K562 (cell line): ENCODE results near the gene RIOK3. TPM values are rescaled to one million over a fixed set of nuclear protein-coding genes. Genes with fewer than 3 reads are reported as not detected.

ENCODE experiments used
- BRD4 ChIP-seq: fragments of 200-600 bp; sonication (generic); IDR thresholded peaks from 2 replicates; pipeline ENCODE4 v1.6.1; 2017; ENCODE audit warnings: inconsistent platforms
- DDX20 ChIP-seq: fragments of 450-650 bp; IDR thresholded peaks from 2 replicates; pipeline ENCODE4 v1.6.1; 2016; ENCODE audit warnings: missing genetic modification characterization, low read depth, mild to moderate bottlenecking, missing compliant biosample characterization, moderate library complexity
- E2F8 ChIP-seq: fragments of 450-650 bp; IDR thresholded peaks from 2 replicates; pipeline ENCODE4 v1.7.1; 2018; ENCODE audit warnings: mild to moderate bottlenecking, low read depth; ENCODE audit not compliant: partially characterized antibody
- EP400 ChIP-seq: fragments of 450-650 bp; IDR thresholded peaks from 2 replicates; pipeline ENCODE4 v1.6.1; 2017; ENCODE audit warnings: antibody characterized with exemption, mild to moderate bottlenecking, moderate library complexity
- FOXJ2 ChIP-seq: fragments of 200-800 bp; sonication (Bioruptor generic); IDR thresholded peaks from 2 replicates; pipeline ENCODE4 v1.6.1; 2016; ENCODE audit warnings: missing genetic modification characterization, missing compliant biosample characterization
- FOXP1 ChIP-seq: sonication (generic); formaldehyde crosslinking; IDR thresholded peaks from 2 replicates; pipeline ENCODE4 v1.8.0; 2022; ENCODE audit warnings: mild to moderate bottlenecking, missing genetic modification reagents
- GABPB1 ChIP-seq: sonication (generic); formaldehyde crosslinking; IDR thresholded peaks from 2 replicates; pipeline ENCODE4 v1.8.0; 2022; ENCODE audit warnings: mild to moderate bottlenecking, missing genetic modification reagents
- HDAC2 ChIP-seq: fragments of 450-650 bp; IDR thresholded peaks from 2 replicates; pipeline ENCODE4 v1.6.1; 2016; ENCODE audit warnings: mild to moderate bottlenecking
- HLTF ChIP-seq: fragments of 450-650 bp; IDR thresholded peaks from 2 replicates; pipeline ENCODE4 v1.6.1; 2016
- HMBOX1 ChIP-seq: sonication (generic); IDR thresholded peaks from 2 replicates; pipeline ENCODE4 v1.6.1; 2016
- HNRNPUL1 ChIP-seq: fragments of 200-400 bp; formaldehyde crosslinking; IDR thresholded peaks from 2 replicates; pipeline ENCODE4 v1.6.1; 2017; ENCODE audit warnings: low read length
- JUNB ChIP-seq: fragments of 450-650 bp; formaldehyde crosslinking; conservative IDR thresholded peaks from 2 replicates; pipeline ENCODE4 v1.4.0; 2020; ENCODE audit warnings: mild to moderate bottlenecking
- MXD1 ChIP-seq: fragments of 250-450 bp; sonication (Bioruptor Pico); IDR thresholded peaks from 2 replicates; pipeline ENCODE4 v1.8.0; 2021; ENCODE audit warnings: borderline replicate concordance, mild to moderate bottlenecking, moderate library complexity; ENCODE audit not compliant: poor library complexity, severe bottlenecking
- SIN3B ChIP-seq: fragments of 450-650 bp; IDR thresholded peaks from 2 replicates; pipeline ENCODE4 v1.6.1; 2017; ENCODE audit warnings: low read depth, mild to moderate bottlenecking, moderate library complexity
- SNAPC5 ChIP-seq: fragments of 250-450 bp; sonication (Bioruptor Pico); IDR thresholded peaks from 2 replicates; pipeline ENCODE4 v1.8.0; 2021; ENCODE audit warnings: moderate library complexity, mild to moderate bottlenecking, inconsistent platforms
- TCF7 ChIP-seq: sonication (generic); IDR thresholded peaks from 2 replicates; pipeline ENCODE4 v1.6.1; 2016; ENCODE audit warnings: antibody characterized with exemption, borderline replicate concordance
- TEAD1 ChIP-seq, 2 experiments: fragments of 450-650 bp in 1 of 2; sonication (generic) in 1 of 2; formaldehyde crosslinking; IDR thresholded peaks; 2 replicates each; pipeline versions ENCODE4 v1.4.0 to v1.8.0; 2020 to 2022; ENCODE audit warnings: mild to moderate bottlenecking in 2 of 2, missing genetic modification reagents in 1 of 2
- TFAP4 ChIP-seq: sonication (generic); formaldehyde crosslinking; IDR thresholded peaks from 2 replicates; pipeline ENCODE4 v1.8.0; 2022; ENCODE audit warnings: missing genetic modification reagents, mild to moderate bottlenecking, moderate library complexity, borderline replicate concordance
- TFE3 ChIP-seq: fragments of 450-650 bp; formaldehyde crosslinking; IDR thresholded peaks from 2 replicates; pipeline ENCODE4 v1.4.0; 2020; ENCODE audit warnings: mild to moderate bottlenecking, mixed read lengths
- THRAP3 ChIP-seq: fragments of 450-650 bp; IDR thresholded peaks from 2 replicates; pipeline ENCODE4 v1.6.1; 2016; ENCODE audit warnings: mild to moderate bottlenecking, inconsistent platforms, borderline replicate concordance
- TSC22D4 ChIP-seq: fragments of 450-650 bp; IDR thresholded peaks from 2 replicates; pipeline ENCODE4 v1.6.1; 2016; ENCODE audit warnings: missing genetic modification characterization, missing biosample characterization, control low read depth
- polyA plus RNA-seq, 8 experiments: library from polyadenylated mRNA; depleted of rRNA in 4 of 8; stranded (reverse) in 5 of 8; unstranded in 3 of 8; fragments of >200 nt; fragmentation: Nextera tagmentation in 2 of 8; fragmentation: Illumina TruSeq in 1 of 8; extraction: Ambion mirVana in 2 of 8; extraction: Trizol in 1 of 8; gene quantifications; 2 replicates each; pipeline versions ENCODE4 v1.2.1 to v1.2.3, GENCODE V29; 2011 to 2014; ENCODE audit warnings: inconsistent platforms in 1 of 8, missing spikeins in 1 of 8
- total RNA-seq, 7 experiments: library from RNA; depleted of rRNA in 6 of 7; stranded (reverse); fragments of >200 nt in 6 of 7; fragmentation: Illumina TruSeq in 2 of 7; extraction: Trizol in 2 of 7; gene quantifications; 2 replicates each; pipeline versions ENCODE4 v1.2.1 to v1.2.3, GENCODE V29; 2011 to 2021; ENCODE audit warnings: low replicate concordance in 1 of 7

RIOK3 gene
- total and polyA plus RNA-seq, 9 of the 15 experiments (the other 6 are each of a cell fraction or from before 2014, with no cell fraction given): 21.4 to 89.5 (median 62.9) TPM

- TF ChIP-seq TCF7 (0 out of 2 replicates have a peak, but pooled peaks have one; percentile 39), EP400 (peak; percentile 90), BRD4 (no peak), MXD1 (CRISPR knock-in tag) (no peak), THRAP3 (no peak), HLTF (no peak), FOXP1 (CRISPR knock-in tag) (peak; percentile 92), SIN3B (peak; percentile 57; the same call in 1 of the 2 replicates), TEAD1 (CRISPR knock-in tag; IDR thresholded peaks at IDR 0.05) (peak; percentile 51 to 57; a peak in 3 of 4 replicates), FOXJ2 (tag) (no peak), TFAP4 (peak; percentile 66), TSC22D4 (tag) (no peak), HMBOX1 (no peak), HDAC2 (peak; percentile 73; the same call in 1 of the 2 replicates), JUNB (no peak), SNAPC5 (no peak), GABPB1 (CRISPR knock-in tag) (peak; percentile 83), TFE3 (CRISPR knock-in tag) (peak; percentile 99), HNRNPUL1 (no peak), DDX20 (tag) (no peak), E2F8 (peak; percentile 46)
These were observed 50.2 kb downstream of the RIOK3 start, which contains the start of gene RMC1 (continued) for GRCh38 chr18:23503038-23503962.
